ENCODE results near the gene MBD3L5. TPM values are rescaled to one million over a fixed set of nuclear protein-coding genes. Genes with fewer than 3 reads are reported as not detected.
"Not testable (repeated sequence)": the region's sequence is repeated elsewhere in the genome, so short reads cannot be mapped to it uniquely, and the experiment has no call there.

MBD3L5 gene
- polyA plus RNA-seq, 4 donors = not detected

DNA sequence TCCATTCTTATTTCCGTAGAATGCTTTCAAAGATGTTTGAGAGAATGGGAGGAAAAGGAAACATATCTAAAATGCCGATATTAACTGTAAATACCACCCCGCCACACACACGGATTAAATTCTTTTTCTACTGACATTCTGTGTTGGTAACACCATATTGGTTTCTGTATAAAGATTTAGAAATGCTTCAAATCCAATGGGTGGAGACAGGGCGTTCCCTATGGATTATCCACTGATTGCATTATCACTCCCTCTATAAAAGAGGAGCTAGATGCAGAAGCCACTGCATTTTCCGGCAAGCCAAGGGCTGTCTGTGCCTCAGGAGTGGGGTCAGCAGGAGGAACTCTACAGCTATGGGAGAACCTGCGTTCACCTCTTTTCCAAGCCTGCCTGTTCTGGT lies 18.6 kb downstream of the MBD3L5 start, which contains the start of gene MBD3L2:
Gene MBD3L2, plus strand, starts transcription at position 301 of the 400 bp plus-strand sequence. Its CDS starts 53 bp downstream, at position 354.
- not testable (repeated sequence) for DNase-seq (ENCODE audit: low read depth in 4 of 4, low spot score in 3 of 4)

DNA sequence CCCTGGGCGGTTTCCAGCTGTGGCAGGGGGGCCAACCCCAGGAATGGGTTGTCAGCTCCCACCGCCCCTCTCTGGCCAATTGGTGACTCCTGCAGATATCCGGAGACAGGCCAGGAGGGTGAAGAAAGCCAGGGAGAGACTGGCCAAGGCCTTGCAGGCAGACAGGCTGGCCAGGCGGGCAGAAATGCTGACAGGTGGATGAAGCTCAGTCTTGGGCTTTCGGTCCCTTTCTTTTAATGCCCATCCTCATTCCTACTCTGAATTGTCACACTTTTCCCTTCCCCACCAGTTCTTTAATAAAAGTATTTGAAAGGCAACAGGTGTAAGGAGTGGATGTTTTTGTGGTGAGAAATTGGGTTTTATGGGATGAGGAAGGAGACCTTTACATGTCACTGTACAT lies 21.0 kb downstream of the MBD3L5 start:
- DNase-seq (ENCODE audit: low read depth in 4 of 4, low spot score in 3 of 4) = not testable (repeated sequence)

DNA sequence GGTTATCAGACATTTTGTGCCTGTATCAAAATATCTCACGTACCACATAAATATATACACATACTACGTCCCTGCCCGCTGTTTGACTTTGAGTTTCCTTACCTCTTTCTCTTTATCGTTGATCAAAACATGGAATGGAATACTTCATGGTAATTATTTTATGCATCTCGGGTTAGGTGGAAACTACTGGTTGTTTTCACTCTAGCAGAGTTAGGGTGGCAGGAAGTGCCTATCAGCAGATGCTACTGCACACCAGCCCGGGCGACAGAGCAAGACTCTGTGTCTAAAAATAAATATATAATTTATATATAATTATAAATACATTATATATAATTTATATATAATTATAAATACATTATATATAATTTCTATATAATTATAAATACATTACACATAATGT lies 22.5 kb downstream of the MBD3L5 start:
- DNase-seq (ENCODE audit: low read depth in 4 of 4, low spot score in 3 of 4) = not testable (repeated sequence)

DNA sequence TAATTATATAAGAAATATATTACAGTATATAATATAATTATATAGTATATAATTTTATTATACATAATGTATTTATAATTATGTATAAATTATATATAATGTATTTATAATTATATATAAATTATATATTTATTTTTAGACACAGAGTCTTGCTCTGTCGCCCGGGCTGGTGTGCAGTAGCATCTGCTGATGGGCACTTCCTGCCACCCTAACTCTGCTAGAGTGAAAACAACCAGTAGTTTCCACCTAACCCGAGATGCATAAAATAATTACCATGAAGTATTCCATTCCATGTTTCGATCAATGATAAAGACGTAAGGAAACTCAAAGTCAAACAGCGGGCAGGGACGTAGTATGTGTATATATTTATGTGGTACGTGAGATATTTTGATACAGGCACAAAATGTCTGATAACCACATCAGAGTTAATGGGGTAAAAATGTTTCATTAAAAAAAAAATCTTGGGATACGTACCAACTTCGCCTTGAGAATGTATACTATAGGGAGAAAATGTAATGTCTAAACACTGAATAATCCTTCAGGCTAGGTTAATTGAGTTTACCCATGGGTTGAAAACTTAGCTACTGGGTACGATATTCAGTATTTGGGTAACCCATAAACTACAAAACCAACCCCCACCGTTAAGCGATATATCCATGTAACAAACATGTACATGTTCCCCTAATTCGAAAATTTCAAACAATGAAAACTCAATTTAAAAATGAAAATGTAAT lies 24.4 kb downstream of the MBD3L5 start:
- not testable (repeated sequence) for DNase-seq (ENCODE audit: low read depth in 4 of 4, low spot score in 3 of 4)

DNA sequence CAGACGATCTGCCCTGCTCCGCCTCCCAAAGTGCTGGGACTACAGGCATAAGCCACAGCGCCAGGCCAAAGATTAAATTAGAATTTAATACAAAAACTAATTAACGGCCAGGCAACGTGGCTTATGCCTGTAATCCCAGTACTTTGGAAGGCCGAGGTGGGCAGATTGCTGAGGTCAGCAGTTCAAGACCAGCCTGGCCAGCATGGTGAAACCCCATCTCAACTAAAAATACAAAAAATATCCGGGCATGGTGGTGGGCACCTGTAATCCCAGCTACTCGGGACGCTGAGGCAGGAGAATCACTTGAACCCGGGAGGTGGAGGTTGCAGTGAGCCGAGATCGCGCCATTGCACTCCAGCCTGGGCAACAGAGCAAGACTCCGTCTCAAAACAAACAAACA lies 25.3 kb downstream of the MBD3L5 start:
- not testable (repeated sequence) for DNase-seq (ENCODE audit: low read depth in 4 of 4, low spot score in 3 of 4)

DNA sequence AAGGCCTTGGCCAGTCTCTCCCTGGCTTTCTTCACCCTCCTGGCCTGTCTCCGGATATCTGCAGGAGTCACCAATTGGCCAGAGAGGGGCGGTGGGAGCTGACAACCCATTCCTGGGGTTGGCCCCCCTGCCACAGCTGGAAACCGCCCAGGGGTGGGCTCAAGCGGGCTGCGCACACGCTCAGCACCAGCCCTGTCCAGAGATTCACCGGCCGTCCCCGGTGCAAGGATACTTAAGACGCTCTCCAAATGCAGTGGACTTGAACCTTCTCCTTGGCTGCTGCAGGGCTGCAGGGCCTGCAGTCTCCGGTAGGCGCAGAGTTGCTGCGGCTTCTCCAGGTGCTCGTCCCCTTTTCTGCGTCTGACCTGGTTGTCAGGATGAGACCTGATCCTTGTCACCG lies 26.0 kb downstream of the MBD3L5 start:
- DNase-seq (ENCODE audit: low read depth in 4 of 4, low spot score in 3 of 4) = not testable (repeated sequence)

DNA sequence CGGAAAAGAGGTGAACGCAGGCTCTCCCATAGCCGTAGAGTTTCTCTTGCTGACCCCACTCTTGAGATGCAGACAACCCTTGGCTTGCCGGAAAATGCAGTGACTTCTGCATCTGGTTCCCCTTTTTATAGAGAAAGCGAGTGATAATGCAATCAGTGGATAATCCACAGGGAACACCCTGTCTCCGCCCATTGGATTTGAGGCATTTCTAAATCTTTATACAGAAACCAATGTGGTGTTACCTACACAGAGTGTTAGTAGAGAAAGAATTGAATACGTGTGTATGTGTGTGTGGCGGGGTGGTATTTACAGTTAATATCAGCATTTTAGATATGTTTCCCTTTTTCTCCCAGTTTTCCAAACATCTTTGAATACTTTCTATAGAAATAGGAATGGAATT lies 28.2 kb downstream of the MBD3L5 start, which contains the start of gene MBD3L3:
Gene MBD3L3, minus strand, starts transcription at position 101 of the 400 bp plus-strand sequence. Its CDS starts 71 bp downstream, at position 30.
- DNase-seq (ENCODE audit: low read depth in 4 of 4, low spot score in 3 of 4) = not testable (repeated sequence)

DNA sequence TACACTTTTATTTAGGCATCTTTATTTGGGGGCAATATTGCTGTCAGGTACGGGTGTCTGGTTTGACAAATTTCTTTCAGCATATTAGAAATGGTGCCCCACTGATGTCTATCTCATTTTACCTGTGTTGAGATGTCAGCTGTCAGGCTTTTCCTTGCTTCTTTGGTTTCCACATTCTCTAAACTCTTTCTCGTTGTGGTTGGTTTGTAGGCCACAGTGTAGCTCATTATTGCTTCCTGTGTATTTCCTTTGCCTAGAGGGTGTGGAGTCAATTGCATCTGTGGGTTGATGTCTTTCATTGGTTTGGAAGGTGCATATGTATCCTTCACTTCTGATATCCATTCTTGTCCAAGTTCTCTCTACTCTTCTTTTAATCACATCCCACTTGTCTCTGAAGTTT lies 29.6 kb downstream of the MBD3L5 start:
- DNase-seq (ENCODE audit: low read depth in 4 of 4, low spot score in 3 of 4) = not testable (repeated sequence)

DNA sequence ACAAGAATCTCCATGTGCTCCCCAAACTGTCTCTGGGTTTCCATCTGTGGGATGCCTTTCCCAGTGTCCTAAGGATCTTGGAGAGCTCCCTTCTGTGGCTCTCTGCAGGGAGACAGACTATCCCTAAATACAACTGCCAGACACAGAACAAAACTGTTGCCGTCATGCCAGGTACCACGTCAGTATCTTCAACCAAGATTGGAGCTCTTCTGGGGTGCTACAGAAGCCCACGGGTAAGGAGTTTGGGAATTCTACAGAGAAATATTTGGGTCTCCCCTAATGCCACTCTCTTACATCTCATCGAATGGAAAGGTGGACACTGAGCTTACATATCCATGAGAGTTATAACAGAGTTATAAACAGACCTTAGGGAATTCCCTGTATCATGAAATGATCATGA lies 33.0 kb downstream of the MBD3L5 start:
- no peak for DNase-seq (ENCODE audit: low read depth in 4 of 4, low spot score in 3 of 4)

DNA sequence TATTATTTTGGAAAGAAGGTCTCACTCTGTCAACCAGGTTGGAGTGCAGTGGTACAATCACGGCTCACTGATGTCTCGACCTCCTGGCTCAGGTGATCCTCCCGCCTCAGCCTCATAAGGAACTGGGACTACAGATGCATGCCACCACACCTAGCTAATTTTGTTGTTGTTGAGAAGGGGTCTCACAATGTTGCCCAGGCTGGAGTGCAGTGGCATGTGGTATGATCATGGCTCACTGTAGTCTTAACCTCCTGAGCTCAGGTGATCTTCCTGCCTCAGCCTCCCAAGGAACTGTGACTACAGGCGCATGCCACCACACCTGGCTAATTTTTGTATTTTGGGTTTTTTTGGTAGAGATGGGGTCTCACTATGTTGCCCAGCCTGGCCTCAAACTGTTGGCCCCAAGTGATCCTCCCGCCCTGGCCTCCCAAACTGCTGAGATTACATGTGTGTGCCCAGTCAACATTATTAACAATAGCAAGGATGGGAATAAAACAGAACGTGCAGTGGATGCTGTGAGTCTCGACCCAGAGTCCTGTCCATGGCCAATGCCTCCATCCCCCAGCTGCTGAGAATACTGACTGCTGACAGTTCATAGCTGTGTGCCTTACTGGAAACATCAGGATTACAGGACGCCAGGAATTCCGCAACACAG lies 33.5 kb downstream of the MBD3L5 start:
- DNase-seq (ENCODE audit: low read depth in 4 of 4, low spot score in 3 of 4) = no peak

DNA sequence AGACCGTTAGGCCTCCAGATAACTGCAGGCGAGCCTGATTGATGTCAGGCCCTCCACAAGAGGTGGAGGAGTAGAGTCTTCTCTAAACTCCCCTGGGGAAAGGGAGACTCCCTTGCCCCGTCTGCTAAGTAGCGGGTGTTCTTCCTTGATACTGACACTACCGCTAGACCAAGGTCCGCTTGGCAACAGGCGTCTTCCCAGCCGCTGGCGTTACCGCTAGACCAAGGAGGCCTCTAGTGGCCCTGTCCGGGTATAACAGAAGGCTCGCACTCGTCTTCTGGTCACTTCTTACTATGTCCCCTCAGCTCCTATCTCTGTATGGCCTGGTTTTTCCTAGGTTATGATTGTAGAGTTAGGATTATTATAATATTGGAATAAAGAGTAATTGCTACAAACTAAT lies 36.7 kb downstream of the MBD3L5 start:
- DNase-seq (ENCODE audit: low read depth in 4 of 4, low spot score in 3 of 4) = not testable (repeated sequence)

DNA sequence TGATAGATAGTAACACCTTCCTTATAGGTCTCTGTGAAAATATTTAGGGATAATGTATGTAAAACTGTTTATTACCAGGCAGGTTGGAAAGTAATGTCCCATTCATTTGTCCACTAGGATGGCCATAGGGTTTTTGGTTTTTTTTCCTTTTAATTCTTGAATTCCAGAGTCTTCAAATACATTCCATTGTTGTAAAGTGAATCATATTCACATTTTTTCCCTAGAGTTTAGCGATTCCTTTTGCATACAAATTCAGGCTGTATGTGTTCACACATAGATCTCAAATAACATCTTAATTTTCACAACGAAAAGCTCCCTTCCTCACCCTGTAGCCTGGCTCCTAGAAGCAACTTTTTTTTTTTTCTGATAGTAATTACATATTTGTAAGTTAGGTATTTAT lies 37.3 kb downstream of the MBD3L5 start:
- DNase-seq (ENCODE audit: low read depth in 4 of 4, low spot score in 3 of 4) = no peak

DNA sequence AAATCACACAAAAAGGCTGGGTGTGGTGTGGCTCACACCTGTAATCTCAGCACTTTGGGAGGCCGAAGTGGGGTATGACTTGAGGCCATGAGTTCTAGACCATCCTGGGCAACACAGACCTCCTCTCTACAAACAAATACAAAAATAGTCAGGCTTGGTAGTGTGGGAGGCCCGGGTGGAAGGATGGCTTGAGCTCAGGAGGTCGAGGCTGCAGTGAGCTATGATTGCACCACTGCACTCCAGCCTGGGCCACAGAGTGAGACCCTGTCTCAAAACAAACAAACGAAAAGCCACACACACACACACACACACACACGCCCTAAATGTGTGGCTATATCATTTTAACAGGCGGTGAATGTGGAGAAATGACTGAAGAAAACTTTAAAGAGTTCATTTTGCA lies 38.2 kb downstream of the MBD3L5 start:
- no peak for DNase-seq (ENCODE audit: low read depth in 4 of 4, low spot score in 3 of 4)

DNA sequence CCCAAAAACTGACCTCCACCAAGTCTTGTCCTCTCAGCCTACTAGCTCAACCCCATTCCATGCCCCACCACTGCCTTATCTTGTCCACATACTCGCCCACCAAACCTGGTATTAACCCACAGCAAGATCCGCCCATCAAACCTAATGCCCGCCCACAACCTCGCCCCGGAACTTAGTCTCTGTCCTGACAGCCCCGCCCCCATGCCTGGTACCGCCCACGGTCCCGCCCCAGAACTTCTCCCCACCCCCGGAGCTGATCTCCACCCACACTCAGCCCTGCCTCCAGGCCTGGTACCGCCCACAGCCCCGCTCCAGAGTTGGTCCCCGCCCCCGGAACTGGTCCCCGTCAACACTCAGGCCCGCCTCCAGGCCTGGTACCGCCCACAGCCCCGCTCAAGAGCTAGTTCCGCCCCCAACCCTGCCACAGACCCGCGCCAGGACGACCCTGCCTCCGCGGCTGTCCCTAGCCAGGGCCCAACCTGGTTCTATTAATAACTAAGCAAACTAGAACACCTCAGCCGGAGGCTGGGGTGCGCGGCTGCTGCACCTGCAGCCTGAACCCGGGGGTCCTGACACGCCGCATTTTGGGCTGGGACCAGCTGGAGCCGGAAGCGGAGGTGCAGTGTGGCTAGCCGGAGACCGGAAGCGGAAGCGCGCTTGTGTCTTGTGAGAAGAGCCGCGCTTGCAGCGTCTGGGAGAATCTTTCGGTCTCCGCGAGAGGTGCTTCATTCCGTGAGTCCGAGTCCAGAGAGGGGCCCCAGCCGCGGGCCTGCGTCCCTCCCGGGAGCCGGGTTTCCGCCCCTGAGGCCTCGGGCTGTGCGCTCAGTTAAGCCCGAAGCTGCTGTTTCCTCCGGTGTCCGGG lies 38.9 kb downstream of the MBD3L5 start, which contains the start of gene ZNF557:
Gene ZNF557, plus strand, starts transcription at position 662 of the 862 bp plus-strand sequence. CDS start 5,372 bp downstream, outside the sequence.
- peak; percentile 91 to 93 (median 92) for DNase-seq (ENCODE audit: low read depth in 4 of 4, low spot score in 3 of 4)

DNA sequence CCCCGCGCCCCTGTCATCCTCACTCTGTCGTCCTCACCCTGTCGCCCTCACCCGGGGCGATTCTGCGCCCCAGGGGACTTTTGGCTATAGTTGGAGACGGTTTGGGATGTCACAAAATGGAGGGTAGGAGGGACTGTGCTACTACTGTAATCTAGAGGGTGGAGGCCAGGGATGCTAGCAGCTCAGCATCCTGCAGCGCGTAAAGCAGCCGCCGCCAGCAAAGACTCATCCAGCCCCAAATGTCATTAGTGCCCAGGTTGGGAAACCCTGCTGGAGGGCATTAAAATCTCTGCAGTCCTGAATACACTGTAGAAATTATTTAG lies 39.5 kb downstream of the MBD3L5 start:
- DNase-seq (ENCODE audit: low read depth in 4 of 4, low spot score in 3 of 4) = no peak

DNA sequence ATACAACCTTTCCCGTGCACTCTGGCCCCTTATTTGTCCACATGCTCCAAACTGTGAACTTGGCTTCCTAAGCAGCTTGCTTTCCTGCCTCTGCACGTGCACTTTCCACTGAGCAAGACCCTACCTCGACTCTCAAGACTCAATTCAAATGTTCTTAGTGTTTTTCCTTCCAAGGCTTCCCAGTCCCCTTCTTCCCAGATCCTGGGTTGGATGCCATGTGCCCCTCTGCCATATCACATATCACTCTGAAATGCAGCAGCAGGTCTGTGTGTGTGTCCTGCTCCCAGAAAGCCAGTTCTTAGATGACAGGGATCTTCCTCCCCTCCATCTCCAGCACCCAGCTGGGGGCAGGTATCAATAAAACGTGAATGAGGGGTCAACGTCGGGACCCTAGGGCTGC lies 42.2 kb downstream of the MBD3L5 start:
- no peak for DNase-seq (ENCODE audit: low read depth in 4 of 4, low spot score in 3 of 4)

DNA sequence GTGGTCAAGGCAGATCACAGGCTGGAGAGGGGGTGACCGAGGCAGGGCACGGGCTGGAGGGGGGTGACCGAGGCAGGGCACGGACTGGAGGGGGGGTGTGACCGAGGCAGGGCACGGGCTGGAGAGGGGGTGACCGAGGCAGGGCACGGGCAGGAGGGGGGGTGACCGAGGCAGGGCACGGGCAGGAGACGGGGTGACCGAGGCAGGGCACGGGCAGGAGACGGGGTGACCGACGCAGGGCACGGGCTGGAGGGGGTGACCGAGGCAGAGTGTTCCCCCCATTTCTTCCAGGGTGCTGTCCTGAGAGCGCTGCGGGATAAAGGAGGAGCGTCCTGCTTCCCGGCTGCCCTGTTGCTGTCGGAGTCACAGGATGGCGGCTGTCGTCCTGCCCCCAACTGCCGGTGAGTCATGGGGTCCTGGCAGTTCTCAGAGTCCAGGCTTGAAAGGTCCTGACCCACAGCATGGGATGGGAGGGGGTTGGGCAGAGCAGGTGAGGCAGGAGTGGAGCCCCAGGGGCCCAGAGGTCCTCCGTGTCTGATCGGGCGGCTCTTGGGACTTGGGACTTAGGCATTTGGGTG lies 44.4 kb downstream of the MBD3L5 start:
- no peak for DNase-seq (ENCODE audit: low read depth in 4 of 4, low spot score in 3 of 4)

DNA sequence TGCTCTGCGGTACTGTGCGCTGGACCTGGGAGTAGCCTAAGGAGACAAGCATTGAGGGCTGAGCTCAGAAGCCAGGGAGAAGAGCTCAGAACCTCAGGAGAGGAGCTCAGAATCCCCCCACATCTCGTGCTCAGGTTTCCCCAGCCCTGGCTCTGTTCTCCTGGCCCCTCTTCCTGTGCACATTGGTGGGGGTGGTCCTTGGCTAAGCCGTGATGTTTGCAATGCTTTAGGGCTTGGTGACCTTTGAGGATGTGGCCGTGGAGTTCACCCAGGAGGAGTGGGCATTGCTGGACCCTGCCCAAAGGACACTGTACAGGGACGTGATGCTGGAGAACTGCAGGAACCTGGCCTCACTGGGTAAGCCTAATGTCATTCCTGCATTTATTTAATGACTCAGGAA lies 45.8 kb downstream of the MBD3L5 start:
- no peak for DNase-seq (ENCODE audit: low read depth in 4 of 4, low spot score in 3 of 4)

DNA sequence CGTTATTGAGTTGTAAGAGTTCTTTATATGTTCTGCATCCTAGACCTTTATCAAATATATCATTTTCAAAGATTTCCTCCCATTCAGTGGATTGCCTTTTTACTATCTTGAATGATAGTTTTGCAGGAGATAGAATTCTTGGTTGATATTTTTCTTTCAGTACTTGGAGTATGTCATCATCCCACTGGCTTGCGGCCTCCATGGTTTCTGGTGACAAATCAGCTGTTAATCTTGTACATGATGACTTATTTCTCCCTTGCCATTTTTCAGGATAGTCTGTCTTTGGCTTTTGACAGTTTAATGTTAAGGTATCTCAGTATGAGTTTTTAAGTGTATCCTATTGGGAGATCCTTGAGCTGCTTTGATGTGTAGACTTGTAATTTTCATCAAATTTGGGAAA lies 47.6 kb downstream of the MBD3L5 start:
- DNase-seq (ENCODE audit: low read depth in 4 of 4, low spot score in 3 of 4) = no peak
